HepG2 (cell line): ENCODE measurements around the gene TSPAN32. TPM values are rescaled to one million over a fixed set of nuclear protein-coding genes. Genes with fewer than 3 reads are reported as not detected.

Experiments used
- ATAC-seq: fragments of 200-7000 bp; cut with Tn5 transposase; 3 replicates; pipeline ENCODE4 v1.9.1; 2020; ENCODE audit warnings: mild to moderate bottlenecking, moderate library complexity
- BruUV-seq: library from RNA; stranded (reverse); fragments of 400-500 nt; replicated peaks from 2 replicates; lab custom pipeline; 2021; lab: Mats Ljungman, UMichigan
- CTCF ChIA-PET: fragments of 300-600 bp; formaldehyde crosslinking; extraction: SDS; loops from one replicate; lab custom pipeline; 2021; ENCODE audit warnings: low total read pairs, inconsistent platforms, low intra/inter-chr PET ratio; lab: Yijun Ruan, JAX
- POLR2A ChIA-PET: fragments of 350-600 bp; sonication (Branson Sonifier 250); formaldehyde crosslinking; loops from one replicate; lab custom pipeline; 2020; ENCODE audit warnings: antibody characterized with exemption, inconsistent platforms; lab: Yijun Ruan, JAX
- DNase-seq: peaks from one replicate; pipeline ENCODE4 v3.0.0-alpha.2; 2015; ENCODE audit warnings: low spot score
- FAIRE-seq: peaks from 3 replicates; lab custom pipeline; 2011; peaks lifted over from hg19 to GRCh38; lab: Jason Lieb, UNC
- H2AFZ ChIP-seq: one replicate; pipeline ENCODE4 v1.6.1; 2011; ENCODE audit warnings: low read length, inconsistent platforms
- H3K27ac ChIP-seq: fragments of 300-600 bp; 3 replicates; pipeline ENCODE4 v1.8.0; 2011; ENCODE audit warnings: mixed run types, mild to moderate bottlenecking, mixed read lengths, low read length, inconsistent platforms; ENCODE audit not compliant: insufficient read depth; ENCODE audit errors: extremely low read length
- H3K27me3 ChIP-seq, 2 experiments: fragments of 200-600 bp in 1 of 2; 2 replicates in 1 of 2; 3 replicates in 1 of 2; pipeline versions ENCODE4 v1.6.0 to v1.8.0; 2011; ENCODE audit warnings: low read length in 2 of 2, mild to moderate bottlenecking in 2 of 2, moderate library complexity in 2 of 2, inconsistent platforms in 1 of 2; ENCODE audit not compliant: insufficient read depth in 2 of 2, control insufficient read depth in 1 of 2
- H3K36me3 ChIP-seq, 2 experiments: fragments of 200-600 bp in 1 of 2; replicated peaks in 1 of 2; 2 replicates in 1 of 2; 3 replicates in 1 of 2; pipeline versions ENCODE4 v1.5.1 to v1.8.0; 2011; ENCODE audit warnings: low read length in 2 of 2, inconsistent platforms in 1 of 2; ENCODE audit not compliant: insufficient read depth in 2 of 2, control insufficient read depth in 1 of 2
- H3K4me1 ChIP-seq: 2 replicates; pipeline ENCODE4 v1.5.1; 2012; ENCODE audit warnings: low read length, inconsistent platforms; ENCODE audit not compliant: insufficient read depth
- H3K4me2 ChIP-seq: 2 replicates; pipeline ENCODE4 v1.6.0; 2011; ENCODE audit warnings: low read depth, low read length, inconsistent platforms
- H3K4me3 ChIP-seq, 3 experiments: fragments of 200-600 bp in 1 of 3; sonication (generic), shearing (Covaris generic) in 1 of 3; replicated peaks in 1 of 3; 2 replicates each; pipeline ENCODE4 v1.5.1; 2011 to 2016; ENCODE audit warnings: low read length in 3 of 3, inconsistent platforms in 2 of 3, low read depth in 2 of 3, mild to moderate bottlenecking in 2 of 3, control low read depth in 1 of 3, mixed read lengths in 1 of 3; ENCODE audit not compliant: insufficient read depth in 1 of 3
- H3K79me2 ChIP-seq: one replicate; pipeline ENCODE4 v1.6.1; 2011; ENCODE audit warnings: low read length, inconsistent platforms; ENCODE audit not compliant: insufficient read depth
- H3K9ac ChIP-seq: 2 replicates; pipeline ENCODE4 v1.6.0; 2011; ENCODE audit warnings: mild to moderate bottlenecking, low read depth, low read length, inconsistent platforms; ENCODE audit not compliant: insufficient read depth
- H3K9me3 ChIP-seq: 2 replicates; pipeline ENCODE4 v1.5.1; 2012; ENCODE audit warnings: mild to moderate bottlenecking, low read length
- H4K20me1 ChIP-seq: 2 replicates; pipeline ENCODE4 v1.6.0; 2011; ENCODE audit warnings: inconsistent platforms, mild to moderate bottlenecking, low read length, moderate library complexity; ENCODE audit not compliant: insufficient read depth
- MZF1 ChIP-seq: sonication (generic); formaldehyde crosslinking; IDR thresholded peaks from 2 replicates; pipeline ENCODE4 v1.8.1; 2023; ENCODE audit warnings: mild to moderate bottlenecking, missing genetic modification reagents, borderline replicate concordance
- NFE2L2 ChIP-seq: fragments of 150-350 bp; IDR thresholded peaks from 2 replicates; pipeline ENCODE4 v1.6.1; 2014; ENCODE audit warnings: low read length
- SAP130 ChIP-seq: IDR thresholded peaks from 2 replicates; pipeline ENCODE4 v1.6.1; 2016; ENCODE audit warnings: low read depth
- SNAPC4 ChIP-seq: sonication (generic); formaldehyde crosslinking; IDR thresholded peaks from 2 replicates; pipeline ENCODE4 v1.4.0; 2020; ENCODE audit warnings: mild to moderate bottlenecking, missing genetic modification reagents
- SPEN ChIP-seq: sonication (generic); formaldehyde crosslinking; IDR thresholded peaks from 2 replicates; pipeline ENCODE4 v1.5.1; 2020; ENCODE audit warnings: low read depth, mild to moderate bottlenecking, missing genetic modification reagents
- SRSF1 ChIP-seq: fragments of 200-400 bp; formaldehyde crosslinking; optimal IDR thresholded peaks from 2 replicates; pipeline ENCODE3; 2017; ENCODE audit warnings: mild to moderate bottlenecking, low read depth, low read length, moderate library complexity
- TARDBP ChIP-seq: sonication (generic); formaldehyde crosslinking; IDR thresholded peaks from 2 replicates; pipeline ENCODE4 v1.8.0; 2022; ENCODE audit warnings: mild to moderate bottlenecking, missing genetic modification reagents
- TFDP1 ChIP-seq: IDR thresholded peaks from 2 replicates; pipeline ENCODE4 v1.6.1; 2016; ENCODE audit warnings: missing compliant biosample characterization, missing genetic modification reagents, borderline replicate concordance
- ZNF207 ChIP-seq: fragments of 450-650 bp; IDR thresholded peaks from 2 replicates; pipeline ENCODE4 v1.6.1; 2016; ENCODE audit warnings: antibody characterized with exemption, borderline replicate concordance
- ZNF337 ChIP-seq: sonication (generic); formaldehyde crosslinking; IDR thresholded peaks from 2 replicates; pipeline ENCODE4 v1.5.1; 2020; ENCODE audit warnings: missing genetic modification reagents, low read depth, mild to moderate bottlenecking, borderline replicate concordance
- ZNF816 ChIP-seq: sonication (generic); formaldehyde crosslinking; IDR thresholded peaks from 2 replicates; pipeline ENCODE4 v1.8.0; 2022; ENCODE audit warnings: missing genetic modification reagents, mild to moderate bottlenecking, borderline replicate concordance
- WGBS: methylation state at CpG from one replicate; pipeline ENCODE4 v1.1.6; 2017; ENCODE audit warnings: low lambda C conversion rate; 5-methylcytosine and 5-hydroxymethylcytosine counted together
- in situ Hi-C: cut with HindIII; loops from 2 replicates; pipeline ENCODE4 v1.10.0; 2017; ENCODE audit warnings: low pct_unique_long_range_greater_than_20kb; ENCODE audit not compliant: extremely low pct_ligation_motif_present
- intact Hi-C: fragments of 100-400 bp; cut with micrococcal nuclease; formaldehyde crosslinking; loops from one replicate; pipeline ENCODE4 v1.10.0; 2022; ENCODE audit not compliant: unreplicated experiment
- polyA plus RNA-seq, 8 experiments: library from polyadenylated mRNA; depleted of rRNA in 3 of 8; stranded (reverse) in 7 of 8; unstranded in 1 of 8; fragments of >200 nt; fragmentation: Illumina TruSeq in 4 of 8; extraction: Trizol in 4 of 8; gene quantifications; 2 replicates each; pipeline versions ENCODE4 v1.2.1 to v1.2.3, GENCODE V29; 2011 to 2016; ENCODE audit warnings: low read depth in 4 of 8, missing spikeins in 1 of 8, mixed read lengths in 1 of 8; ENCODE audit not compliant: insufficient read depth in 1 of 8
- total RNA-seq, 5 experiments: library from RNA; depleted of rRNA; stranded (reverse); fragments of >200 nt; fragmentation: Illumina TruSeq; extraction: Trizol; gene quantifications; 2 replicates each; pipeline ENCODE4 v1.2.3, GENCODE V29; 2016; ENCODE audit warnings: low read depth in 1 of 5

The TSPAN32 gene
- total and polyA plus RNA-seq, 2 of the 13 experiments (the other 11 are each of a cell fraction or from before 2014, with no cell fraction given): 0.09 to 0.70 TPM

GRCh38 chr11:2343502-2343901 is 41.7 kb downstream of the TSPAN32 start:
- WGBS: 10% methylated on average over 4 of the region's 4 CpGs
- DNase-seq (no peak), FAIRE-seq (no peak), ATAC-seq (no peak)
- Histone ChIP-seq H3K9me3 (no peaks in the 10 kb centered on the region), H3K4me3 (no peak overlapping the region), H4K20me1 (no peaks in the 10 kb centered on the region), H3K36me3 (no peaks in the 10 kb centered on the region), H3K79me2 (no peaks in the 10 kb centered on the region), H3K27ac (no peak overlapping the region), H3K4me2 (no peak overlapping the region), H3K4me1 (no peaks in the 10 kb centered on the region), H3K27me3 (peaks cover 0 to 19% of the 10 kb centered on the region in 2 experiments; a peak in 4 of 5 replicates), H2AFZ (no peak overlapping the region), H3K9ac (no peak overlapping the region)
- no TSS peak for BruUV-seq
- ChIA-PET CTCF (no interaction called here), POLR2A (no interaction called here)
- in situ Hi-C loops: no loop called here
- TF ChIP-seq ZNF337: no peak
- no peak for TF ChIP-seq SAP130 (CRISPR knock-in tag)
- TF ChIP-seq ZNF207: no peak
- no peak for TF ChIP-seq NFE2L2
- no peak for TF ChIP-seq ZNF816 (CRISPR knock-in tag)
- TF ChIP-seq SRSF1: no peak
- TF ChIP-seq TARDBP (CRISPR knock-in tag): no peak
- no peak for TF ChIP-seq MZF1 (CRISPR knock-in tag)
- intact Hi-C loops: no loop called here

- no TSS peak for BruUV-seq
- 0% methylated on average over 2 of the region's 2 CpGs for WGBS
- Histone ChIP-seq H3K27me3 (peaks cover 0 to 17% of the 10 kb centered on the region in 2 experiments), H3K36me3 (no peaks in the 10 kb centered on the region), H3K79me2 (no peaks in the 10 kb centered on the region), H3K9ac (no peak overlapping the region), H3K4me3 (no peak overlapping the region), H3K4me1 (no peaks in the 10 kb centered on the region), H3K9me3 (no peaks in the 10 kb centered on the region), H2AFZ (no peak overlapping the region), H3K4me2 (no peak overlapping the region), H4K20me1 (no peaks in the 10 kb centered on the region), H3K27ac (no peak overlapping the region)
- DNase-seq (no peak), ATAC-seq (no peak), FAIRE-seq (no peak)
- in situ Hi-C loops (no loop called here), intact Hi-C loops (no loop called here)
- ChIA-PET CTCF (no interaction called here), POLR2A (no interaction called here)
- TF ChIP-seq TFDP1 (no peak), SNAPC4 (CRISPR knock-in tag) (no peak), SPEN (CRISPR knock-in tag) (no peak)
Observed at GRCh38 chr11:2345050-2345449, 43.2 kb downstream of the TSPAN32 start.
